HPDE6-E6E7 (cell line): ENCODE measurements around the gene LDHD.
"Not testable (repeated sequence)": the region's sequence is repeated elsewhere in the genome, so short reads cannot be mapped to it uniquely, and the experiment has no call there.

Experiments
- DNase-seq: peaks from one replicate; pipeline ENCODE4 v3.0.0; 2011; ENCODE audit warnings: missing footprints; ENCODE audit errors: extremely low spot score

LDHD gene

GRCh38 chr16:75099738-75100602 is 16.6 kb downstream of the LDHD start:
- DNase-seq, result no peak

GRCh38 chr16:75099075-75099667 is 17.4 kb downstream of the LDHD start:
- no peak for DNase-seq

- DNase-seq, result no peak
These were observed 18.4 kb downstream of the LDHD start for GRCh38 chr16:75097941-75098901.

- DNase-seq, result no peak
These were observed 19.3 kb downstream of the LDHD start for GRCh38 chr16:75097191-75097761.

GRCh38 chr16:75096656-75097055 is 19.9 kb downstream of the LDHD start:
- DNase-seq, result peak; percentile 93

GRCh38 chr16:75095204-75095621 is 21.4 kb downstream of the LDHD start:
- no peak for DNase-seq

GRCh38 chr16:75093598-75094540 is 22.7 kb downstream of the LDHD start:
- no peak for DNase-seq

- DNase-seq, result no peak
These were observed 23.8 kb downstream of the LDHD start for GRCh38 chr16:75092777-75093176.

GRCh38 chr16:75091619-75092018 is 25.0 kb downstream of the LDHD start:
- not testable (repeated sequence) for DNase-seq

- DNase-seq, result not testable (repeated sequence)
These were observed 25.7 kb downstream of the LDHD start for GRCh38 chr16:75090899-75091298.

GRCh38 chr16:75089486-75090202 is 26.9 kb downstream of the LDHD start:
- DNase-seq, result no peak

- no peak for DNase-seq
These were observed 27.6 kb downstream of the LDHD start for GRCh38 chr16:75088934-75089333.

GRCh38 chr16:75088216-75088615 is 28.4 kb downstream of the LDHD start:
- DNase-seq, result no peak

GRCh38 chr16:75087375-75087979 is 29.1 kb downstream of the LDHD start:
- no peak for DNase-seq

- DNase-seq, result no peak
These were observed 29.7 kb downstream of the LDHD start for GRCh38 chr16:75086688-75087374.

- no peak for DNase-seq
These were observed 30.3 kb downstream of the LDHD start for GRCh38 chr16:75086281-75086680.

GRCh38 chr16:75085556-75085955 is 31.0 kb downstream of the LDHD start:
- no peak for DNase-seq

GRCh38 chr16:75083813-75084212 is 32.8 kb downstream of the LDHD start:
- DNase-seq, result no peak
